ENCODE measurements around the gene GBGT1.

The GBGT1 gene

DNA sequence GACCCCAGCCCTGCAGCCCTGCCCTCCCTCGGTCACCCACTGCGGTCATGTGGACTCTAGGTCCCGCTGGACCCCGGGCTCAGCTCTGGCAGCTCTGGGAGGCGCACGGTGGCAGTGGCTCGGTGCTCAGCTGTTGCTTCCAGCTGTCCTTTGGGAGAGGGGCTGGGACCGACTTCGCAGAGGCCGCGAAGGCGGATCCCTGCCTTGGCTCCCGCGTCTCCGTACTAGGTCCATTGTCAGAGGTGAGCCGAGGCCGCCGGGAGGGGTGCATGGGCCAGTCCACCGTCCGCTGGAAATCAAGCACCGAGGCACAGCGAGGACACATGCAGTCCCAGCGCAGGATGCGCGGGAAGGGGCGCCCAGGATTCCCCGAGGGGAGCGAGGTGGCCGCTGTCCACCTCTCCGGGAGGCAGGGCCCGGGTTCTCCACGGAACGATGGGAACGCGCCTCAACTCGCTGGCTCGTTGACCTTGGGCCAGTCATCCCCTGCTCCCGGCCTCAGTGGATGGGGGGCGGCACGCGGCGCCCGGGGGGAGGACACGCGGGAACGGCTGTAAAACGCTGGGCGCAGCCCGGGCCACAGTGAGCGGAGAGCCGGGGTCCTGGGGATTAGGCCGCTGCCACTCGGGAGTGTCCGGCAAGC is 732 bp downstream of the GBGT1 start:
- no peak for DNase-seq (ENCODE audit: low read depth)

DNA sequence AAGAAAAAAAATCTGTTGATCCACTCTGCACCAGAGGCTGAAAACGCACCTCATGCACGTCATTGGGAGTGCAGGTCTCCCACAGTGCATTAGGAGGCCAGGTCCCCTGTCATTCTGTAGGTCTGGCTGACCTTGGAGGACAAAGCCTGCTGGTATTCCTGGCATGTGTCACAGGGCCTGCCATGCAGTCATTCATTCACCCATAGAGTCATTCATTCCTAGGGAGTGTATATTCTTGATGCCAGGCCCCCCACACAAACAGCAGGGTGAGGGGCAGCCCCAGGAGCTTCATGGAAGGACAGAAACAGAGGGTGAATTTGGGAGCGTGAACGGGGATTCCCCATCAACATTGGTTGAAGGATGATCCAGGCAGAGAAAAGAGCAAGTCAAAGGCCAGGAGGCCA is 2.2 kb downstream of the GBGT1 start:
- DNase-seq (ENCODE audit: low read depth), result no peak

DNA sequence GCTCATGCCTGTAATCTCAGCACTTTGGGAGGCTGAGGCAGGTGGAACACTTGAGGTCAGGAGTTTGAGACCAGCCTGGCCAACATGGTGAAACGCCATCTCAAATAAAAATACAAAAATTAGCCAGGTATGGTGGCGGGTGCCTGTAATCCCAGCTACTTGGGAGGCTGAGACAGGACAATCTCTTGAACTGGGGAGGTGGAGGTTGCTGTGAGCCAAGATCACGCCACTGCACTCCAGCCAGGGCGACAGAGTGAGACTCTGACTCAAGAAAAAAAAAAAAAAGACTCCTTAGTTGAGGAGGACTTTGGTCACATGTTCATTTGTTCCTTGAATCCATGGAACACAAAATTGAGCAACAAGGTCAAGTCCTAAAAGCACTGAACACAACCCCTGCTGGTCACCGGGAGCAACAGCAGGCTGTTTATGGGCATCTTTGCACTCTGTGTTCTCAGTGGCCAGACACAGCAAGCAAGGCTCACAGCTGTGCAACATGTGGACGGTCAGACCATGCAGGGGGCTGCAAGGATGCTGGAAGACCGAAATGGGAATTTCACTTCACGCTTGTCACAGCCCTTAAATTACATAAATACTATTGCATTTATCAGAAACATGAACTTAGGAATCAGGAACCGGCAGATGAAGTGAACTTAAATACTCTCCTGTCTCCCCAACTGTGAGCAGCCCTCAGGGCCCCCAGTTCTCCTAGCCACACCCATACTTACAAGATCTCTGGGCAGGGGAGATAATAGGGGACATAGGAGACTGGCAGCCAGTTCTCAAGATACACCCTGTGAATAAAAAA is 2.8 kb downstream of the GBGT1 start:
- no peak for DNase-seq (ENCODE audit: low read depth)

DNA sequence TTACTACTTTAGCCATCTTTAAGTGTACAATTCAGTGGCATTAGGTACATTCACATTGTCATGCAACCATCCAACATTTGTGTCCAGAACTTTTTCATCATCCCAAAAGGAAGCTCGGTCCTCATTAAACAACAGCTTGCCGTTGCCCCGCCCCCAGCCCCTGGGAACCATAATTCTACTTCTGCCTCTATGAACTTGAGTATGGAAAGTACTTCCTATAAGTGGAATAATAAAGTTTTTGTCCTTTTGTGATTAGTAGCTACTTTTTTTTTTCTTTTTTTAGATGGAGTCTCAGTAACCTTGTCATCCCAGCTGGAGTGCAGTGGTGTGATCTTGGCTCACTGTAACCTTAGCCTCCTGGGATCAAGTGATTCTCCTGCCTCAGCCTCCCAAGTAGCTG is 5.0 kb downstream of the GBGT1 start:
- DNase-seq (ENCODE audit: low read depth), result no peak

DNA sequence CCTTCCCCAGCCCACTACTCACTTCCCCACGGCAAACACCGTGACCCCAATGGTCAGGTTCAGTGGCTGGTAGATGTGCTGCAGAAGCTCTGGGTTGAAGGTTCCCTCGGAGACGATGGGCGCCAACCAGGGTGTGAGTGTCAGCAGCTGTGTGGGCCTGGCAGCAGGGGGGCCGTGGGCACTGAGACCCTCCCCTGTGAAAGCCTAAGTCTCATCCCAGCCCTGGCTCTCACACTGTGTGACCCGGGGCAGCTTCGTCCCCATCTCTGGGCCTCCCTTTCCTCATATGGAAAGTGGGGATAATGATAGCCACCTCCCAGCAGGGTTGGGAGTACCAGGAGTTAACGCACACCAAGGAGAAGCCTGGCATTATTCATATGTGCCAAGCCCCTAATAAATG is 8.6 kb downstream of the GBGT1 start:
- no peak for DNase-seq (ENCODE audit: low read depth)

DNA sequence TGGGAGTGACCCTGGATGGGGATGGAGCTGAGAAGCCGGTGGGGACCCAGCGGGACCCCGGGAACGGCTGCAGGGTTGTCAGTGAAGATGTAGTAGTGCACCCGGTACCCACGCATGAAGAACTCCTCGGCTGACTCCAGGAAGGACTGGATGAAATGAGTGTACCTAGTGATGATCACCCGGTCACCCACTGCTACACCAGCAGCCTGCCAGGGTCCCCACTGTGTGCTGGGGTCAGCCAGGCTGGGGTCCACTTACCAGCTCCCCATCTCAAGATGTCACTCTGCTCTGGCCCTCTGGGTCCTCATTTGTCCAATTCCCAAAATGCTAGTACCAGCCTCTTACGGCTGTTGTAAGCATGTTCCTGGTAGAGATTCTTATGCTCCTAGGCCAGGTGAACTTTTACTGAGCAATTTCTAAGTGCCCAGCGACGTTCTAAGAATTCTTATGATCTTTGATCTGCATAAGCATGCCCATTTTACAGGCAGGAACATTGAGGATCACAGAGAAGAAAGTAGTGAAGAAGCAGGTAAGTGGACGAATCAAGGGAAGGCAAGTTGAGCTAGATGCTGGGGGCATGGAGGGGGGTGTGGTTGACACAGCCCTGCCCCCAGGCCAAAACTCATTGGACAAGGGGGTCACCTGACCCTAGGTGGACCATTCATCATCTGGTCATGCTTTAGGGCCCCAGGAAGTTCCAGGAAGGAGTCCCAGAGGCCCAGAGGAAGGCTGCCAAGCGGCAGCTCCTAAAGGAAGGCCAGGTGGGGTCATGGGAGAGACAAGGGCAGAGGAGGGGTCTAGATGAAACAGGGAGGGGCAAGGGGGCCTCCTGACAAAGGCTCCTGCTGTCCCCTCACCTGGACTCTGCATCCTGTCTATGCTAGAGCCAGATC is 9.4 kb downstream of the GBGT1 start:
- DNase-seq (ENCODE audit: low read depth), result no peak

DNA sequence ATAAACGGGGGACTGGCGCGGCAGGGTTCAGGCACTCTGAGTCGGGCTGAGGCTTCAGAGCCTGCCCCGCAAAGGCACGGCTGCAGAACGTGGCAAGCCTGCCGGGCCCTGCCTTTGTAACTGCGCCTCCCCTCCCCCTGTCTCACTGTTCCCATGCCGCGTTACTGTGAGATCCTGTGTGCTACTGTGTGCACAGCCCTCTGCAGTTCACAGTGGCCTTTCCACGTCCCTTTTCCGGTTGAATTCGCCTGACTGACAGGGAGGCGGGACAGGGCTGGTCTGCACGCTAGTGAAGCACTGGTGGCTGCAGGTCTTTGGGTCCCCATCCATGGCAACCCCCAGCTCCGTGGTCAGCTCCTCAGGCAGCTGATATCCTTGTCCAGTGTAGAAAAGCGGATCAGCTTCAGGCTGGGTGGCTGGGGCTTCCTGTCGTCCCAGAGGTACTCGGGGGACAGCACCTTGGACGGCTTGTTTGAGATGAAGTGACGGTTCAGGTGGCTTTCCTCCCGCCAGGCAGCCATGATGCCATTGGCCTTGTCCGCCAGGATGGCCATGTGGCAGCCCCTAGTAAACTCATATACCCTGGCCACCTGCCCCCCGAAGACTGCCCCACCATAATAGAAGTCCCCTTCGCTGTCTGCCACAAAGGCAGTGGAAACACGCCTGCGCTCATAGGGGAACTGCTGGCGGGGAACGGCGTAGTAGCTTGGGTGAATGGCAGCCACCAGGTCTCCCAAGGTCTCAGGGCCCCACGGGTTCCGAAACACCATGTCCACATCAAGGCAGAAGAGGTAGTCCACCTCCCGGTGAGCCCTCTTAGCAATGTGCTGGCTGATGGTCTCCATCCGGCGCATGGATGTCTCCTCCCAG is 10.3 kb downstream of the GBGT1 start:
- no peak for DNase-seq (ENCODE audit: low read depth)

DNA sequence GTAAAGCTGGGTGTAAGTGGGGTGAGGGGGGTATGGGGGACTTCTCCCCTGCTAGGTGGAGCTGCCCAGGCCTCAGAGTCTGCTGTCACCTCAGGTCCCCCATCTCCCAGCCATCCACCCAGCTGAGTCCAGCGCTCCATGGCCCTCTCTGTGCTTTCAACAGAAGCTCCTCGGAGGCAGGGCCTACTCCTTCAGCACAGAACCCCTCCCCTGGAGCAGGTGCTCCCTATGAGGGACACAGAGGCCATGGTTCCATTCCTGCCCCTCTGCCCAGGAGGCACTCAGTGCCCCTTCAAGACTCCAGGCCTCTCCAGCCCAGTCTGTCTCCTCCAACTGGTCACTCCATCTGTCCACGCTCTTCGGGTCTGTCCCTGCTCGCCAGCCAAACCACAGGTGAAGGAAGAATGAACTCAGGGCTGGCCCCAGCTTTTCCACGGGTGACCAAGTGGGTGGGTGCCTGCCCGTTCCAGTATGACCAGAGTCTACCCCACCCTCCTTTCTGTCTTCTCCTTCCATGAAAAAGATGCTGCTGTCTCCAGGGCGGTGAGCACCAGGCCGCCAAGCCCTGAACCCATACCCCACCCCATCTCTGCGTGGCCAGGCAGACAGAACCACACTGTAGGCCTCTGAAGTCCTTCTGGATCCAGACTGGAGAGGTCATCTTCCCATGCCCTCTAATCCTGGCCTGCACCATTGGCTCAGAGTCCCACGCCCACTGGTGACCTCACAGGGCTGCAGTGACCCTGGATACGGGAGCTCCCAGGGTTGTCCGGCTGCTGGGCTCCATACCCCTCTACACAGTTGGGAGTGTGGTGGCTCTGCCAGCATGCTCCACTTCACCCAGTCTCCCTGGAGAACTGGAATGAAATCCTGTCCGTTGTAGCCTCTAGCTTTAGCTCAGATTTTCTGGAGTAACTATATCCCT is 11.9 kb downstream of the GBGT1 start:
- no peak for DNase-seq (ENCODE audit: low read depth)

DNA sequence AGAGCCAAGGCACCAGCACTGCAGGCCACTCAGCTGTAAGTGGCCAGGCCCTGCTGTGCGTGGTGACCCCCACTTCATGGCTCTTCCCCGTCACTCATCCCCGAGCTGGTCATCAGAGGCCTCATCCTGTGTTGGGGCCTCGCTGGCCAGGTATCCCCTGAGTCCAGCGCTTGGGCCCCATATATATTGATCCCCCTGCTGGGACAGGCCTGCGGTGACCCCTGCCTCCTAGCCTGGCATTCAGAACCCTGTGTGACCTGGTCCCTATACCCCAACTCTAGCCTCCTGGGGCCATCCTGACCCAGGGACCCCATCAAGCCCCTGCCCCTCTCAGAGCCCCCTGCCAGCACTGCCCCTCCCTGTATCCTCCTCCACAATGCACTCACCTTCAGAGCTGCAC is 12.7 kb downstream of the GBGT1 start:
- no peak for DNase-seq (ENCODE audit: low read depth)

DNA sequence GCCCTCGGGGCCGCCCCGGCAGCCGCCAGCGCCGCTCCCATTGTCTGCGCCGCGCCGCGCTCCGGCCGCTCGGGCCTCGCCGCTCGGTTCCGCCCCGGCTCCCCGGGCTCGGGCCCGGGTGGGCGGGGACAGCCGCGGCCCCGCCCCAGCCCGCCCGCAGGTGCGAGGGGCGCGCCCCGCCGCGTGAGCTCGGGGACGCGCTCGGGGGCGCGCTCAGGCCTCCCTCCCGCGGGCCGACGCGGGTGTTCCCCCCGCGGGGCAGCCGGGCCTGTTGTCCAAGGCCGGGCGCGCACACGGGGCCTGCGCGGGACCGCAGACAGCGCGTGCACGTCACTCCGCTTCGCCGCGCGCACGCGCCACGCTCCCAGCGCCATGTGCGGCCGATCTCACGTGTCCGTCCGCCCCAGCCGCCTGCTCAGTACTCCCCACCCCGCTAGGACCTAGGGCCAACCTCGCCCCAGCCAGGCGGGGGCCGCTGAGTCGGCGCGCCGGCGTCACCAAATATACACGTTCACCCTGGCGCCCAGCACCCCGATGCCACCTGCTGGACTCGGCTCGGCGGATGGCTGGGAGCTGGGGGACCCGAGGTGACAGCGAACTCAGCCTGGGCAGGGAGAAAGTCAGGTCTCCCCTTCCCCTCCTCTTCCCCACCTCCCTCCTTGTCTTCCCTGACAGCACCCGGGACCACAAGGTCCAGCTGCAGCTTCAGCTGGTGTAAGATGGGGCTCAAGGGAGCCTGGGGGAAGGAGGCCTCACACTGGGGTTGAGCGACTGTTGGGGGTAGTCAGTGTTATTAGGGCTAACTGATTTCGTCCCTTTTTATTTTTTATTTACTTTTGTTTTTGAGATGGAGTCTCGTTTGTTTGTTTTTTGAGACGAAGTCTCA is 14.3 kb downstream of the GBGT1 start:
- peak; percentile 56 for DNase-seq (ENCODE audit: low read depth)

DNA sequence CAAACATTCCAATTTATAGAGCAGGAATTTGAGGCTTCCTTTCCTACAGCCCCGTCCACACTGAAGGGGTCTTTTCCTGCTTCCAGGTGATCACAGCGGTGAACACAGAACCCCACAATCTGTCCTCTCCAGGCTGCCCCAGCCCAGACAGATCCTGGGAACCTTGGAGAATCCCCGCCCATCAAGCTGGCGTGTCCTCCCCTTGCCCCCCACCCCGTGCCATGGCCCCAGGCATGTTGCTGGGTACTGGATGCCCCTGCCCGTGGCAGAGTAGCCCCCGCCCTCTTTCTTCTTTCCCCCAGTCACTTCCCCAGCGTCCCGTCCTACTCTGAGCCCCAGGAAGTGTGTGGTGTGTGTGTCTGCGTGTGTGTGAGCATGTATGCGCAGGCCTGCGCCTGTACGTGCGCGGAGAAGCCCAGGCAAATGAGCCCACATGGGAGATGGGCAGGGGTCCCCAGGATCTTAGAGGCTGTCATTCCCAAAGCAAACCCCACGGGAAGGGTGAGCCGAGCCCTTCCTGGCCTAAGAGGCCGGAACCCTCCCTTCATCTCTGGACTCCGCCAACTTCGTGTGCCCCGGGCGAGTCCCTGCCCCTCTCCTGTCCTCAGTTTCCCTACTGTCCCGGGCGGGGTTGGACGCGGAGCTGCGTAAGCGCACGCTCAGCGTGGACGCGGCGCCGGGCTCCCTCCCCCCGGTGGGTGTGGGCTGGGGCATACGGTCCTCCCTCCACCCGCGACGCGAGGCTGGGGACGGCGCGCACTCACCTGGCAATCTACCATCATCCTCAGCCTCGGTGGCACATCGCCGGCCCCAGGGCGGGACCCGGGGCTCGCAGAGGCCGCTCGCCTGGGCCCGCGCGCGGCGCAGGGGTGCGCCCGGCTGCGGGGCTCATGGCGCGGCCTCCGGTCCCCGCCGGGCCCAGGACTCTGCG is 15.2 kb downstream of the GBGT1 start:
- DNase-seq (ENCODE audit: low read depth), result no peak

DNA sequence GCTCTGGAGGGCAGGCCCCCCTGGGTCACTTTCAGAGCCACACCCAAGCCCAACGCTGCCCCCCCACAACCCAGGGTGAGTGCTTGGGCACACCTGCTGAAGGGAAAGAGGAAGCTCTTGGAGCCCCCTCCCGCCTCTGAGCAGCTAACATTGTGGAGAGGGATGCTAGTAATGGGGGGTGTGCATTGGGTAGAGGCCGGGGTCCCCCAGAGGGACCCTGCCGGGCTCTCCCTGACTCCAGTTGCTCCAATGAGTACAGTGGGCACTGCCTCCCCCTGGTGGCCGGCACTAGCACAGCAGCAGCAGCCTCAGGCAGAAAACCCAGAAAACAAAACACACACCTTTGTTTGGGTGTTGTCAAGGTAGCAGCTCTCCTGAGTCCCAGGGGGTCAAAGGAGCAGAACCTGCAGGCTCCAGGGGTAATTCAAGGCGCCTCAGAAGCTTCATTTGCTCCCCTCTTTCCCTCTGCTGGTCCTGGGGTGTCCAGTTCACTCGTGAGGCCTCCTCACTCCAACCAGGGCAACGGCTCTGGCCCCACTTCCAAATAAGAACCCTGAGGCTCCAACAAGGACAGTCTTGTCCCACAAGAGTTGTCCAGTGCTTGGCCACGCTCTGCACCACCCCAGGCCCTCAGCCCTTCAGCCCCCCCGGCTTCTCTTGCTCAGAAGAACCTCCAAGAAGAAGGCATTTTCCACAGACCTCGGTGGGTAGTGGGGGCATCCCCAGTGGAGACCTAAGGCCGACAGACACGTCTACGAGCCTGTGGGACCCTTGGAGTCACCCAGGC is 16.1 kb downstream of the GBGT1 start:
- DNase-seq (ENCODE audit: low read depth), result peak; percentile 65

DNA sequence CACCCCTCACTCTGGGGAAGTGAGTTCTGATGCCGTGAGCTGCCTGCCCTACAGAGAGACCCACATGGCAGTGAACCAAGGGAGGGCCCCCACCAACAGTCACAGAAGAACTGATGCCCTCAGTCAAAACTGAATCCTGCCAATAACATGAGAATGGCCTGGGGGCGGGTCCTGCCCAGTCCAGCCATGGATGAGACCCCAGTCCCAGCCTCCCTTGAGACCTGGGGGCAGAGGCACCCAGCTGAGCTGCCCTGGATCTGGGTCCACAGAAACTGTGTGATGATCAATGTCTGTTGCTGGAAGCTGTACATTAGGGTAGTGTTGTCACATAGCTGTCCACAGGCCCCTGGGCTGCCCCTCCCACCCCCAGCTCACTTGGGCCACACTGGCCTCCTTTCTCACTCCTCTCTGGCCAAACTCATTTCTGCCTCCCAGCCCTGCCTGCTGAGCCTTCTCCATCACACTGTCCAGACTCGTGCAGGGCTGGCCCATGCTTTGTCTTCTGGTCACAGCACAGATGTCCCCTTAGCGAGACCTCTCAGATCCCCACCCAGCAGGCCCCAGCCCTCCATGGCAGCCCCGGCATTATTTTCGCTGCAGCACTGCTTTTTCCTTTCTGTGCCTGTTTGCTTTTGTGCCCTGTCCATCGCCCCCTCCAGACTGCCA is 16.8 kb downstream of the GBGT1 start:
- DNase-seq (ENCODE audit: low read depth), result no peak

DNA sequence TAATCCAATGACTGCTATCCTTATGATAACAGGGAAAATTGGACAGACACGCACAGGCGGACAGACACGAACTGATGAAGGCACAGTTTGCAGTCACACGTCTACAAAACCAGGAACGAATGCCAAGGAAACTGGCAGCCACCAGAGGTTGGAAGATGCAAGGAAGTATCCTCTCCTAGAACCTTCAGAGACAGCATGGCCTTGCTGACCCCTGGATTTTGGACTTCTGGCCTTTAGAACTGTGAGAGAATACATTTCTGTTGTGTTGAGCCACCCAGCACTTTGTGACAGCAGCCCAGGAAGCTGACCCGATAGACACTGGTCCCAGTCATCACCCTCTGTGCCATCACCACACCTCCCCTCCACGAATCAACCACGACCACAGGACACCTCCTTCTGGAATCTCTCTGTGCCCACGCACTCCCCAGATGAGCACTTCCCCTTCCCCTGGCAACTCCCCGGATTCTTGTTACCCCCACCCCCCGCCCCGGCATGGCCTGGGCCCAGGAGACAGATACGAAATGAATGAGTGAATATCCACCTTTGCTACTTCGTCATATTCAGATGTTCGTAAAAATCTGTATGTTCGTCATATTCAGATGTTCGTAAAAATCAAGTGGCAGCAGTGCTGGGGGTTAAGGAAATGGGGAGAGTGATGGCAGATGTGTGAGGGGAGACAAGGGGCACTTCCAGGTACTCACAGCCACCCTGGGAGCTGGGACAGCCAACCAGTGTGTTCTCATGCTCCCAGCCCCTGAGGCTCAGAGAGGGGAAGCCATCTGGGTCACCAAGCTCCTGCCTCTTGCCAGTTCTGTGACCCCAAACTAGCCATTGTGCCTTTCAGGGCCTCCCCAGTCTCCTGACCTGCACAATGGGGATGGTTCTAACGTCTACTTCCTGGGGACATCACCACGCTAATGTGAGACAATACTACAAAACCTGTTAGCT is 18.5 kb downstream of the GBGT1 start:
- DNase-seq (ENCODE audit: low read depth), result no peak

DNA sequence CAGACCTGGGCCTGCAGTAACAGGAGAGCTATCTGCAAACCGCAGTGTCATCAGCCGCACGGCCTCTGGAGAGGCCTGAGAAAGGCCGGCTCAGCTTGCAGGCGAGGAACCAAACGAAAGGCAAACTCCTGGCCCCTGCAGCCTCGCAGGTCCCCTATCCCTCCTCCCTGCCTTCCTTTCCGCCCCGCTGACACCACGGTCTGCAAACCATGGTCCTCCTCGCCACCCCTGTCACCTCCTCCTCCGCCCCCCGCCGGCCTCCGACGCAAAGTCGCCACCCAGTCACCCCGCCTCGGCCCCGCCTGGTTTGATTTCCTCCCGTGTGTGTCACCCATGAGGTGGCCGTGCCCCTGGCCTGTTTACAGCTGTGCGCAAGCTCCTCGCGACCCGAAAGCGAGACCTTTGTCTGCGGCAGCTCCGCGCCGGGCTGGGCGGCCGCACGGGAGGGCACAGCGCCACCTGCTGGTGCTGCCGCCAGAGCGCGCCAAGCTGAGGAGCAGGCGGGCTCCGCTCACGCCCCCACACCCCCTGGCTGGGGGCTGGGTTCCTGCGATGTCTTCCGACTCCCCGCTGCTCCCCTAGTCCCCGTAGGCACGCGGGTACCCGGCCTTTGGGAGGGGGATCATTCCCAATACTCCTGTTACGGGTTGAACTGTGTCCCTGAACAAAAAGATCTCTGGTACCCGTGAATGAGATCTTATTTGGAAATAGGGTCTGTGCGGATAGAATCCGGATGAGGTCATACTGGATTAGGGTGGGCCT is 19.4 kb downstream of the GBGT1 start:
- peak; percentile 89 for DNase-seq (ENCODE audit: low read depth)

All from stimulated activated CD8-positive, alpha-beta memory T cell treated with anti-CD3 and anti-CD28 coated beads, Interleukin-7, amount 100 ng/mL, for 24 hours (primary cell).